Activated naive CD8-positive, alpha-beta T cell treated with anti-CD3 and anti-CD28 coated beads, Interleukin-2, amount 50 U/mL, for 16 hours (primary cell): ENCODE data around the gene SFMBT1.
"Not testable (repeated sequence)": the region's sequence is repeated elsewhere in the genome, so short reads cannot be mapped to it uniquely, and the experiment has no call there.

Experiments
- DNase-seq: peaks from one replicate; pipeline ENCODE4 v3.0.0-alpha.2; 2020; ENCODE audit warnings: low read depth, low spot score

SFMBT1 gene

DNA sequence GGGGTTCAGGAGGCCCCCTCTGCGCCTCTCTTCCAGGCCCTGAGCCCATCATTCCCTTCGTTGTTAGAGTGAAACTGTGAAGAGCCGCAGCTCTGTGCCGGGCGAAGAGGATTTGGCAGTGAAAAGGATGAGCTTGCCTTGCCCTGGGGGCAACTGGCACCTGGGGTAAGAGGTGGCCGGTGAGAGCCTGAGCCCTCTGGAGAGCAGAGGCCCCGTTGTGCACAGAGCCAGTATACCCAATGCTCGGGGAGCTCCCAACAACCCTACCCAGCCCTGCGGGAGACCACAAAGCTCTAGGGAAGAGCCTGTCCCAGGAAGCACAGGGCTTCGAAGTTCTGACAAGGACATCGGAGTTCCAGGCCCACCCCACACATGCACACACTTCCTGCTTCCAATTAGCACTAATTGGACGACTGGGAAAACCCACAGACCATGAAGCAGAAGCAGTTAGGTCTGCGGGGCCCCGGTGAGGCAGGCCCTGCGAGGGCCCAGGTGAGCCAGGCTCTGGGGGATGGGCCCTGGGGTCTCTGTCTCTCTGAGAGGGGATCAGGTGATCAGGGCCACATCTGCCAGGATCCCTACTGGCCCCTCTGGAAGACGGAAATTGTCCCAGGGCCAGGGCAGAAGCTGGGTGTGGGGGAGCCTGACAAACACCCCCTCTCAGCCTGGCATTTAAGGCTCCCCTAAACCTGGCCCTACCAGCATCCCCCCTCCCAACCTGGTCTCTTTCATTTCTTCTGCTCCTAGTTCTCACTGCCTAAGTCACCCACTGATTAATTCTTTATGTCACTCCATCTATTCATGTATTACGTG is 27.9 kb upstream of the SFMBT1 start:
- no peak for DNase-seq

DNA sequence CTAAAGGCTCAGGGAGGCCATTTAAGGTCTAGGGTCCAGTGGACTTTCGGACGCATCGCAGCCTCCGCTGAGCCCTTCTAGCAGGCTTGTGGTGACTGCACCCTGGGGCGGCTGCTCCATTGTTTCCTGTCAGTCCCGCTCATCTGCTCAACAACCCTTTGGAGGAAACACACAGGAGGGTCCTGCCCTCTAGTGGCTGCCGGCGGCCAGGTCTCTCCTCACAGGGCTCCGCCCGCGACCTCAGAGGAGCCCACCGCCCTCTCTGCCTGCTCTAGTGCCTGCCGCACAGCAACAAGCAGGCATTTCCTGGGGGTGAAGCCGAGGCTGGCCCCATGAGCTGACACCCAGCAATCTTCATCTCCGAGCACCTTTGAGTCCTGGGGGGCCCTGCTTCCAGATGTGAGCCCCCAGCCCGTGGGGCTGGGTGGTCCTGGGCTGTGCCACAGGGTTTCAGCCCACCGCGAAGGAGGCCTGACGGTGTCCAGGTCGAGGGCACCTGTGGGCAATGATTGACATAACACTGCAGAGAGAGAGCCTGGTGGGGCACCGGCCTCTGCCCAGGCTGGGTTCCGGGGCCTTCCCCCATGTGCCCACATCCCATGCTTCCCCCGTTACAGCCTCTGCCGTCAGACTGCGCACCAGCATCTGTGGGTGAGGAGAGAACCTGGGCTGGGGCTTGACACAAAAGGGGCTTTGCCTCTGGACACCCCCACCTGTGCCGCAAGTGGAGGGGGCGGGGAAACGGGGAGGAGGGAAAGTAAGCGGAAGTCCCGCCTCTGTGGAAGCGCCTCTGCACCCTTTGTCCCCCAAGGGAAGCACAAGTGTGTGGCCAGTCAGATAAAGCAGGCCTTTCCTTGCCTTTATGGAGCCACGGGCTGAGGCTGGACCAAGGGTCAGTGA is 27.0 kb upstream of the SFMBT1 start:
- DNase-seq, result peak; percentile 71

DNA sequence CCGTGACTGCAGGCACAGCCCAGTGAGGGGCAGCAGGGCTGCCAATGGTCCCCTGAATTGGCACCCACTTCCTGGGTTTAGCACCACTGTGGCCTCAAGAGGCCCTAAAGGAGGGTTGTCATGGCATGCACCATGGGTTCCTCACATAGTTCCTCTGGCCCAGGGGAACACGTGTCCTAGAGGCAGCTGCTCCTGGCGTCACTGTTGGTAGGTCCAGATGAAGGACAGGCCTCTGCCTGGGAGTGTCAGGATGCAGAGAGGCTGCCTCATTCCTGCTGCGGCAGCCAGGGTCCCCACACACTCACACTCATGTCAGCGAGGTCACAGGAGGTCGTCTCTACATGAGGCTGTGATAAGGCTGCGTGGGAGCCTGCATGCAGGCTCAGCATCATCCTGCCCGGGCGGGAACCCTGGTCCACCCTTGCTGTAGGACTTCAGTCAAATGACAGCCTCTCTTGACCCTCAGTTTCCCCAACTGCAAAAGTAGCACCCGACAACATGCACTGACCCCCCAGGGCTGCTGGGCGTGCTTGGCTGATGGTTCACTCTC is 26.1 kb upstream of the SFMBT1 start:
- DNase-seq, result no peak

DNA sequence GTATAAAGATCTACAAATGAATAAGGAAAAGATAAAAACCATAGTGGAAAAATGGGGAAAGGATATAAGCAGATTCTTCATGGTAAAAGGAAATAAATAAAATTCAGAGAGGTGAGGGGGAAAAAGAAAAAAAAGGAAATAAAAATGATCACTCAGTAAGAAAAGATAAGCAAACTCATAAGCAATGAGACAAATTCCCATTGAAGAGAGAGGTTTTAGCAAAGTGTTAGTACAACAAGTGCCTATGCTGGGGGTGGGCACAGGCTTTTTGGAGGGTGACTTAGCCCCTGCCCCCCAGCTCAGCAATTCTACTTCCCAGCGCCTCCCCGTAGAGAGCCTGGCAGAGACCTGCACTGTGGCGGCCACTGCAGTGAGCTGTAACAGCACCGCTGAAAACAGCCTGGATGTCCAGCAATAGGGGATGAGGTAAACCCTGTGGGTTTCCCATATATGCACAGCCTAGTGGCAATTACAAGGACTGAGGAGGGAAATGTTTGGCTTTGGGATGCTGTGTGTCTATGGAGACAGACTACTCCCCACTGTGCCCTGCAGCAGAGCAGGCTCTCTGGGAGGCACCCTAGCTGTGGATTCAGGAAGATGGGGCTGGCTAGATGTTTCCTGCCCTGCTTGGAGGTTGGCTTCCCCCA is 23.7 kb upstream of the SFMBT1 start:
- DNase-seq, result no peak

DNA sequence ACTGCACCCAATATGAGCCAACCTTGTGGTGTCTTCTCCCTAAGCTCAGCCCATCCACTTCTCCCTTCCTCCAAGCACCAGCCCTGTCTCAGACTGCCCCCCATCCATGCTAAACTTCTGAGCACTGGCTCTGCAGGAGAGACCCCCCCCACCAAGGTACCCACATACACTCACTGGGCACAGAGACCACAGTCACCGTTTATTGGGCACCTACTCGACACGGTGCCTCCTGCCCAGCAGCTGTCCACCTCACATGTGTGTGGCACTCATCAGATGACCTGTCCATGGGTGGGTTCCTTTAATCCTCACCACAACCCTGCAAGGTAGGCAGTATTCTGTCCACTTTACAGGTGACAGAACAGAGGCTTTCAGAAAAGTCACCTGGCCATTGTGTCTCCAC is 22.3 kb upstream of the SFMBT1 start:
- no peak for DNase-seq

DNA sequence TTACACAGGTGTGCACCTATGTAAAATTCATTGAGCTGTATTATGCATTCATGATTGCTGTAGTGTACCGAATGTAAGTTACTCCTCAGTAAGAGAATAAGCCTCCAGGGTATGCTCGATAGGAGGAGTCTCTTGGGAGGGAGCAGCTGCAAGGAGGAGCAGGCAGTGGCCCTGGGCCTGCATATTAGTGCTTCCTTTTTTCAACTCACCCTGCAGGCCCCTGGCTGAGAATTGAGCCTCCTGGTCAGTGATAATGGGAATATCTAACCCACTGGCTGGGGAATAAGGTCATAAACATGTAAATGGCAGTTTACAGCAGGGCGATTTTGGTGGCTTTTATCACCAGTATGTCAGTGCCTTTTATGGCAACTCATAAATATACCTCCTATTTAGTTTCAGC is 21.7 kb upstream of the SFMBT1 start:
- no peak for DNase-seq

DNA sequence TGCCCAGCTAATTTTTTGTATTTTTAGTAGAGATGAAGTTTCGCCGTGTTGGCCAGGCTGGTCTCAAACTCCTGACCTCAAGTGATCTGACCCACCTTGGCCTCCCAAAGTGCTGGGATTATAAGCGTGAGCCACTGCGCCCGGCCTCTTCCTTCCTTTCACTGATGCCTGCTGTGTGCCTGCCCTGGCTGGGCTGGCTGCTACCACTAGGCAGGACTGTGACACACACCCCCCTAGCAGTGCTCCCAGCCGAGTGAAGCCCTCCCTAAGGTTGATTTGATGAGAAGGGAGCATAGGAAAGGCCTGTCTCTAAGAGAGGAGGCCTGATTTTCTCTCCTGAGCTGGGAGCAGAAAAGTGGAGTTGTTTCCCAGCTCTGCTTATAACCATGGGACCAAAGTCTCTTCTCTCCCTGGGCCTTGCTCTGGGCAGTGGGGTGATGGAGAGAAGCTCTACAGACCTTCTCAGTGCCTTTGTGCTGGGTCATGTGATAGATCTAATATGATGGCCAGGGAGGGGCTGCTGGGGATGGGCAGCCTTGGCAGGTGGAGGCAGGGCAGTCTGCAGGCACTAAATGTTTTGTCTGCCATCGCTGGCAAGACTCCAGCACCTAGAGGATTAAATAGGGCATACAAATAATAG is 20.1 kb upstream of the SFMBT1 start:
- DNase-seq, result no peak

DNA sequence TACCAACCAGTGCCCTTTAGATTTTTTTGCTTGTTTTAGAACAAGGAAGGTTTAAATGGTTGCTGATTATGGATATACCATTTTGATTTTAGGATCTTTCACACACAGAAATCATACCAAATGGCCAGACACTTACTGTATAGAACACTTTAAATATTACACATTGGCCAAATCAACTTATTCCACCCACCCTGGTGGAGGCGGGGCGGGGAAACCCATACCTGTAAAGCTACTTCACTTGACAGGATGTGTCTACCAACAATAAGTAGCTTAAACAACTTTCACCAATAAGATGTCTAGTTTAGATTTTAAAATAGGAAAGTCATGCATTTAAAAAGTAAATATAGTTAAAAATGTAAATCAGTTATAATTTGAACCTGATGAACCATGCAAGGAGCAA is 17.0 kb upstream of the SFMBT1 start:
- DNase-seq, result no peak

DNA sequence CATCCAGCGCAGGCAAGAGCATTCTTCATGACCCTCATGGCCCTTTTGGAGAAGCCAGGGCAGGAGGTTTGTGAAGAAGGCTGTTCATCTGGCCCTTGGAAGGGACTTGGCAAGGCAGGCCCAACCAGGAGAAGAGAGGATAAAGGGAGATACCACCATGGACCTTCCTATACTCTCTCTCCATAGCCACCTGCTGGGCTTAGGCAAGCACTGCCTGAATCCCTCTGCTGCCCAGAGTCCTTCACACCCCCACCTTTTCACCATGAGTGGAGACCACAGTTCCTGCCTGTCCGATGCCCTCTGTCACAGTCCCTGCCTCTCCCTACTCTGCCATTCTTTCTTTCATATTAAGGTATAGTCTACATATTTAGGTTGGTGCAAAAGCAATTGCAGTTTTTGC is 10.6 kb upstream of the SFMBT1 start:
- DNase-seq, result no peak

DNA sequence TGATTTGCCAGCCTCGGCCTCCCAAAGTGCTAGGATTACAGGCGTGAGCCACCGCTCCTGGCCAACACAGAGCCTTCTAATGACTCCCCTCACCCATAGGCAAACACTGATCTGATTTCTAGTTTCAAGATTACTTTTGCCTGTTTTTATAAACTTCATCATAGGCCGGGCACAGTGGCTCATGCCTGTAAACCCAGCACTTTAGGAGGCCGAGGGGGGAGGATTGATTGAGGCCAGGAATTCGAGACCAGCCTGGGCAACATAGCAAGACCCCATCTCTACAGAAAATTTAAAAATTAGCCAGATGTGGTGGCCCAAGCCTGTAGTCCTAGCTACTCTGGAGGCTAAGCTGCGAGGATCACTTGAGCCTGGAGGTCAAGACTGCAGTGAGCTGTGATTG is 8.4 kb upstream of the SFMBT1 start:
- DNase-seq, result not testable (repeated sequence)

DNA sequence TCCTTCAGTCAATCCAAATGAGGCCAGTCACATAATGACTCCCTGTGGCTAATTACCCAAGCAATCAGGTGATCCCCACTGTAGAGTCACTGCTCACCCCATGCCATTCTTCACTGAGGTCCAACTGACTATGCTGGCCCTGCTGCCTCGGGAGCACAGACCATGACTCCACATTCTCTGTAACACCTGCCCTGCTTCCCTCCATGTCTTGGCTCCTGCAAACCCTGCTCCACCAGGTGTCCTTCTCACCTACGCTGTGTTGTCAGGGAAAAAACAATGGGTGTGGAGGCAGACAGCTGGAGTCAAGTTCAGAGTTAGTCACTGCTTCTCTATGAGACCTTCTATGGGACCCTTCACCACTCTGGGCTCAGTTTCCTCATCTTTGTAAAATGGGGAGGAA is 6.1 kb upstream of the SFMBT1 start:
- DNase-seq, result no peak

DNA sequence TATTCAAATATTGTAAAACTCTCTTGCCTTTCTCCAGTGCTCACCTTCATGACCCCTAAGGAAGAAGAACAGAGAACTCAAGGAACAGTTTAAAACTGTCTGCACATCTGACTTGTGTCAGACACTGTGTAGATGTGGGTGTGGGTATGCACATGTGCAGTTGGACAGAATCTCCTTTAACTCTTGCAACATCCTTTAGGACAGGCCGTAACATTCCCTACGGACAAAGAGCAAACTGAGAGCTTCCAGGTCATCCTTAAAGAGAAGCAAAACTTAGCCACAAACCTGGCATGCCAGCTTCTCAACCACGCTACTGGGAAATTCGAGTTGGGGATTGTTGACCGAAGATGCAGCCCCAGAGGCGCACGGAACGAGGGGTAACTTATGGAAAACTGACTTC is 4.1 kb upstream of the SFMBT1 start:
- no peak for DNase-seq

DNA sequence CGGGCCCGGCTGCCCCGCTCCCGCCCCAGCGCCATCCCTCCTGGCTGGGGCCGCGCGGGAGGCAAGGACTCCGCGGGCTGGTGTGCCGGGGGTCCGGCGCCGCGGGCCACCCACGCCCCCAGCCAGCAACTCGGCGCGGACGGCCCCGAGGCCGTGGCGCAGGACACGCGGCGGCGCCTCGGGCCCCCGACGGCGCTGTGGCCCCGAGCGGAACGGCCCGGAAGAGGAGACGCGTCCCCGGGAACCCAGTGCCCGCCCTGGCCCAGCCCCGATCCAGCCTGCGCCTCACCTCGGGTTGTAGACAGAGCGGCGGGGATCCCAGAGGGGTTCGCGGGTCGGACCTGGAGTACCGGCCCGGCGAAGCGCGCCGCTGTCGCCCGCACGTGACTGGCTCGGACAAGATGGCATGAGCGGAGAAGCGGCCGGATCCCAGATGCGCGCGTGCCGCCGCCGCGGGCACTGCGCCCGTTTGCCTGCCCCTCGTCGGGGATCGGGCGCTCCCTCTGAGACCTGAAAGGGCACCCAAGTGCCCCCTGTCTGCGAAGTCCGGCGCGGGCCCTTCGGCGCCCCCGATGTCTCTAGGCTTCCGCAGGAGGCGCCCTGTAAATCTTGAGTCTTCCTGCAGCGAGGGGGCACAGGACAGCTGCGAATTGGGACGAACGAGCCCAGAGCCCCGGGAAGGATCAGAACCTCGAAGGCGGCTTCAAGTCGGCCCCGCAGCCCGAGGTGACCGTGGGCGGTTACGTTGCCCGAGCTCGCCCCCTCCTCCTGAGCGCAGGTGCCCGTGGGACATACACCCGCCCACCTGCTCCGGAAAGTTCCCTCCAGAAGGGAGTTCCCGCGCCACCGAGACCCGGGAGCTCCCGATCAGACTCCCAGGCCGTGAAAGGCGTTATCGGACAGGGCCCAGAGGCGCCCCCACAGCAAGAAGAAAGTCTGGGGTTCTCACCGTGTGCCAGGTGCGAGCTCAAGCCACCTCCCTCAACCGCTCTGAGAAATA is 598 bp upstream of the SFMBT1 start:
- no peak for DNase-seq

DNA sequence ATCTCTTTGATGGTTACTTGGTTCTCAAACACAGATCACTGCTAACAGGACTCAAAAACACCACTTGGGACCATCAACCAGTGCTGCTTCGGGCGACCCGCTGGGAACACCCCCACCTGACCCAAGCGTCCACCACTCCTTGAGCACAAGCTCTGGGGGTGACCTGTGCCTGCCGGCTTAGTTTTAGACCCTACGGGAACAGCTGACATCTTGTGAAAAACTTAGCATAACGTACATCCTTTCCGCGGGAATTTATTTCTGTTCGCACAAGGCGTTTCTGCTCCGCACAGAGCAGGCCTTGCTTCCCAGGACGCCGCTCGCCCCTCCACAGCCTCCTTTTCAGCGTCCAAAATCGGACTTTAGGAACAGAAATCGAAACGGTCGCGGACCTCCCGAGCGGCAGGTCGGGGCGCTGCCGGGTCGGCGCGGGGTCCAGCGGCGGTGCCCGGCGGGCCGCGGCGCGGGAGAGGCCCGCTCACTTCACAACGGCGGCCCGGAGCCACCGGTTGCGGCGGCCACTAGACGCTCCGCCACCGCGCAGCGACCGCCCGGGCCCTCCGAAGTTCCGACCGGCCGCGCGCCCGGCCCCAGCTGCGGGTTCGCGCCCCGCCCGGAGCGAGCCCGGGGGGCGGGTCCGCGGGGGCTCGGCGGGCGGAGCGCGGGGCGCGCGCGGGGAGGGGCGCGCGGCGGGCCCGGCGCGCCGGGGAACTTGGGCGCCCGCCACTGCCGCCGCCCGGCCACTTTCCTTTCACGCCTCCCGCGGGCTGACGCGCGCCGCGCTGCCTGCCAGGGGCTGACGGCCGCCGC is 959 bp downstream of the SFMBT1 start:
- peak; percentile 18 for DNase-seq

DNA sequence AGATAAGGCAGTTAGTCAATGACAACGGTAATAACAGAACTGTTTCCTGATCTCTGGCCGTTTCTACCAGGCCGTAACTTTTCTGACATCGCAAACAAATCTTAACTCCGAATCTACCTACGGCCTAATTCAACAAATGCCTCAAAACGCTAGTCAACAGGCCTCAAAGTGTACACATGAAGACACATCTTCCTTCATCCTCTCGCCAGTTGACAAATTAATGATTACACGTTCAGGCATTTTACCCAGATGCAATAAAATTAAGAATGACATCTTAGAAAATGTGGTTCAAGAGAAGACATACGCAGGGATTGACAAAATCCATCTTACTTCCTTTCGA is 1.5 kb downstream of the SFMBT1 start:
- no peak for DNase-seq

DNA sequence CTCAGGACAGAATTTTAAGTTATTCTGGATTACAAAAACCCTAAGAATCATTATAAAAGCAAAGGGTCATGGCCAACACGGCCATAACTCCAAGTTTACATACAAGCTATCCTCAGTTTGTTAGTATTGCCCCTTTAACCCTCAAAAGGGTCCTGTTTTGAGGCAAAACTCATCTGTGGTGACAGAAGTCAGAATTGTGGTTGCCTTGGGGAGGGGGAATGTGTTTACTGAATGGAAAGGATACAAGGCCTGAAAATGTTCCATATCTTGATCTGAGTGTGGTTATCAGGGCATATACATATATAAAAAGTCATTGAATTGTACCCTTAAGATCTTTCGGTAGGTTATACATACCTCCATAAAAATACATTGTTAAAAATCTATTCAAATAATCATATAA is 2.1 kb downstream of the SFMBT1 start:
- DNase-seq, result no peak

DNA sequence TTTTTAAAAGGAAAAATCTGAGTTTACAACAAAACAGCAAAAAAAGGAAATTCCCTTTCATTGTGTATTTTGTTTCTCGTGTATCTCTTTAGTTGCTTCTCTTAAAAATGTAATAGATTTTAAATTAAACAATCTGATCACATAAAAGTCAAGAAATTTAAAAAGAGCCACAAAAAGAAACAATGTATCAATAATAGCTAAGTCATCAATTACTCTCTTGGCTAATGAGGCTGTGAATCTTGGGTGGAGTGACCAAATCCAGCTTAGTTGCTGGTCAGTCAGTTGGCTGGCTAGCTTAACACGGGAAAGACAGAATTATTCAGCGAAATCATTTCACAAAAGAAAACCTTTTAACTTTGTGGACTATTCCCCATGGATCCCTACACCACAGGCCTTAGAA is 3.2 kb downstream of the SFMBT1 start:
- no peak for DNase-seq

DNA sequence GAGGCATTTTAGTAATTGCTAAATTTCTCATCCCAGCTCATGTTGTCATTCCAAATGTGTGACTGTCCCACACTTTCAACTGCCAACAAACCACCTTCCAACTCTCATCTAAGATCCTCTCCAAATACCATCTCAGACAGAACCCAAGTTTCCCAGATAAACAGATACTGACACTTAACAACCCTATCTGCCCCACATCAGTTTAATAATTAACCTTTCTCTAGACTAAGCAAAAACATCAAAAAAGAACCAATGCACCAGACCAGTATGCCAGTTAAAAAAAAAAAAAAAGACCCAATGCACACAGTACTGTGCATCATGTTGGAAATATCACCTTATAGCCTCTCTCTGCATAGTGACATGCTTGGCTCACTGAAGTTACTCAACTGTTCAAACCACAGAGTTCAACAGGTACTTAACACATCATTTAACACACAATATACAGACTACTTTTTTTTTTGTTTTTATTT is 5.5 kb downstream of the SFMBT1 start:
- DNase-seq, result no peak

DNA sequence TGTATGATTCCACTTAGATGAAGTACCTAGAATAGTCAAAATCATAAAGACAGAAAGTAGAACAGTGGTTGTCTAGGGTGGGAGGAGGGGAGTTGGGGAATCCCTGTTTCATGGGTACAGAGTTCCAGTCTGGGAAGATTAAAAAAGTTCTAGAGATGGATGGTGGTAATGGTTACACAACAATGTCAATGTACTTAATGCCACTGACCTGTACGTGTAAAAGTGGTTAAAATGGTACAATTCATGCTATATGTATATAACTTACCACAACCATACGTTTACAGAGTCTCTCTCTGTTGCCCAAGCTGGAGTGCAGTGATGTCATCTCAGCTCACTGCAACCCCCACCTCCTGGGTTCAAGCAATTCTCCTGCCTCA is 6.5 kb downstream of the SFMBT1 start:
- no peak for DNase-seq
